ENCODE results near the gene HLA-DPB1.

Gene HLA-DPB1

DNA sequence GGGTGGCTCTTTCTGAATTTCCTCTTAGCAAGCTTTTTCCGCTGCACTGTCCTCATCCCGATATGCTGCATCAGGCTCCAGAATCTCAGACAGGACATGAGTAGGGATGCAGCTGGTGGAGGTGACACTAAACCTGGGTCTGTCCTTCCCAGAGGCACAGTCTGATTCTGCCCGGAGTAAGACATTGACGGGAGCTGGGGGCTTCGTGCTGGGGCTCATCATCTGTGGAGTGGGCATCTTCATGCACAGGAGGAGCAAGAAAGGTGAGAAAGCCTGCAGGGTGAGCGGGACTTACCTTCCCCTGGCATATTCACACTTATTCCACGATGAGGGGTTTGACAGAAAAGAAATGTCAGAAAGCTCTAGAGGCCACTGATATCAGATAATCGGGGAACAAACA is 9.8 kb downstream of the HLA-DPB1 start:
- DNase-seq (ENCODE audit: low read depth, low spot score), result no peak
- TF ChIP-seq CTCF (IDR thresholded peaks at IDR 0.05; ENCODE audit: low read depth, low read length), result no peak
- in situ Hi-C loops (cut with HindIII; ENCODE audit: low sequenced_read_pairs), result no loop called here
- H3K4me3 ChIP-seq (ENCODE audit: low read depth, low read length), result no peak overlapping the region

DNA sequence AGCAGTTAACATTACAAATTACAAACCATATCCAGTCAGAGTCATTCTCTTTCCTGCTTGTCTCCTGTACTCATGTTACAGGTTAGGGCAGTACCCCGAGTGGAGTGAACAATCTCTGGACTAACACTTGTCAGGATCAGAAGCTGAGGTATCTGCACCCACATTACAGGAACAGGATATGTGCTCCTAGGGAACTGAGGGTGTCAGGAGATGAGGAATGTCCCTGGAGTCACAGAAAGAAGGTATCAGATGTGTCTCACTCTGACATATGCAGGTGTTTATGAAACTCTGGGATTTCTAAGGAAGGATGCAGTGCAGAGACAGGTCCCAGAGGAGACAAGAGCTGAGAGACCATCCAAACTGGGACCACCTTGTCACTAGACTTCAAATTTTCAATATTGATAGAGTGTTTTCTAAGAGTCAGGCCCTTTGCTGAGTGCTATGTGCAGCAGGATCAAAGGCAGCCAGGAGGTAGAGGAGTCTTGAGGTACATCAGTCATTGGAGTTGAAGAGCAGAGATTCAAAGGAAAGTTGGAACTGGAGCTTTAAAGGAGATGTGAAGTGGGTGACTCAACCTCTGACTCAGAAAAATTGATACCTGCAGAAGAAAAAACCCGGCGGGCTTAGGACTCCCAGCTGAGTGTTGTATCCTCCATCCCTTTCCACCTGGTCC is 12.6 kb downstream of the HLA-DPB1 start:
- no peak overlapping the region for H3K4me3 ChIP-seq (ENCODE audit: low read depth, low read length)
- TF ChIP-seq CTCF (IDR thresholded peaks at IDR 0.05; ENCODE audit: low read depth, low read length), result no peak
- DNase-seq (ENCODE audit: low read depth, low spot score), result no peak
- in situ Hi-C loops (cut with HindIII; ENCODE audit: low sequenced_read_pairs), result no loop called here

DNA sequence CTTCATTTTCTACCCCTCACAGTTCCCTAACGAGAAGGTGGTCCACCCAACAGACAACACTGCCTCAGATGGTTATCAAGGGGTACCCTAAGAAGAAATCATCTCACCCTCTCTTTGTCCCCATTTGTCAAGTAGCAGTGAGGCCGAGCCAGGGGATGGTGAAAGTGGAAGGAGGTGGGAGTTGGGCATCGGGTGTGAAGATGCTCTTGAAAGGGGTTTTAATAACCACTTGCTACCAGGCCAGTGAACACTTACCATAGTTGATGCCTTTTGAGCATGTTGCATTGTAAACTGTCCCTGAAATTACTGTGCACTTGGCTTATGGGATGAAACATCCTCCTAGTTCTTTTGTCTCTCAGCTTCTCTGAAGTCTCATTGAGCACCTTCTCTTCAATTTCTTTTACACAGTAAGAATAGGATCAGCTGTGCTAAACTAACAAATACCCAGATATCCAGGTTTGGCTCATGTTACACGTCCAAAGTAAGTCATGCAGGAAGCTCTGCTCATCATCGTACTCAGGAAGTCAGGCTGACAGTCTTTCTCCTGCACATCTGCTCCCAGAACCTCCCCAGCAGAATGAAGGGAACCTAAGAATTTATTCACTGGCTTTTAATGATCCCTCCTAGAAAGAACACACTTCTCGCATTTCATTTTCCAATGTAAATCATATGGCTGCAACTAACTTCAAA is 13.3 kb downstream of the HLA-DPB1 start:
- no peak for TF ChIP-seq CTCF (IDR thresholded peaks at IDR 0.05; ENCODE audit: low read depth, low read length)
- H3K4me3 ChIP-seq (ENCODE audit: low read depth, low read length), result no peak overlapping the region
- in situ Hi-C loops (cut with HindIII; ENCODE audit: low sequenced_read_pairs), result no loop called here
- DNase-seq (ENCODE audit: low read depth, low spot score), result no peak

DNA sequence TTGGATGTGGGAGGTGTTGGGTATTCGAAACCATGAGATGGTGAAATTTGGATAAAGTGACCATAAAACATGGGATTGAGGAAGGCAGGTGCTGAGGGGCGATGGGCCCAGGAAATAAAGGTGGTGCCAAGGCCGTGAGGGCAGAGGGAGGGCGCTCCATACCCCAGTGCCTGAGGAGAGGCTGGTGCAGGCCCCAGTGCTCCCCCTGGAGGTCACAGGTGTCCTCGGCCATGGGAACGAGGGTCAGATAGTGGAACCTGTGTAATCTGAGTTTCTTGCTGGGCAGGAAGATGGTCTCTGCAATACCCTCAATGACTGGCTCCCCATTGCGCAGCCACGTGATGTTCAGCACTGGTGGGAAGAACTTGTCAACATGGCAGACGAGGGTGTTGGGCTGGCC is 16.2 kb downstream of the HLA-DPB1 start:
- TF ChIP-seq CTCF (IDR thresholded peaks at IDR 0.05; ENCODE audit: low read depth, low read length), result peak; percentile 35
- DNase-seq (ENCODE audit: low read depth, low spot score), result no peak
- in situ Hi-C loops (cut with HindIII; ENCODE audit: low sequenced_read_pairs), result no loop called here
- no peak overlapping the region for H3K4me3 ChIP-seq (ENCODE audit: low read depth, low read length)

DNA sequence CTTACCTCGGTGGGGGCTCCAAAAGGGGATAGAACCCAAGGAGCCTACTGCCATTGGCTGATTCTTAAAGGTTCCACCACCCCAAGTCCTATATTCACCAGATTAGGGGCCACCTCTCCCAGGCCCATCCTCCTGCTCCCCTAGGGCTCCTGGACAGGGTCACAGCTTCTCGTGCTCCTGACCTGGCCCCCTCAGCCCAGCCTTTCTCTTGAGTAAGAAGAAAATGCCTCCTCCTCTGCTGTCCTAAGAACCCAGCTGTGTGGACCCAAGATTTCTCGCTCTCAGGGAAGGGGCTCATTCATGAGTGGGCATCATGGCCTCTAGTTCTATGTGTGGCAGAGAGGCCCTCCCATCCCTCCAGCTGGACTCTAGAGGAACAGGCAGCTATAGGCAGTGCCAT is 16.6 kb downstream of the HLA-DPB1 start:
- DNase-seq (ENCODE audit: low read depth, low spot score), result no peak
- in situ Hi-C loops (cut with HindIII; ENCODE audit: low sequenced_read_pairs), result no loop called here
- TF ChIP-seq CTCF (IDR thresholded peaks at IDR 0.05; ENCODE audit: low read depth, low read length), result no peak
- H3K4me3 ChIP-seq (ENCODE audit: low read depth, low read length), result no peak overlapping the region

DNA sequence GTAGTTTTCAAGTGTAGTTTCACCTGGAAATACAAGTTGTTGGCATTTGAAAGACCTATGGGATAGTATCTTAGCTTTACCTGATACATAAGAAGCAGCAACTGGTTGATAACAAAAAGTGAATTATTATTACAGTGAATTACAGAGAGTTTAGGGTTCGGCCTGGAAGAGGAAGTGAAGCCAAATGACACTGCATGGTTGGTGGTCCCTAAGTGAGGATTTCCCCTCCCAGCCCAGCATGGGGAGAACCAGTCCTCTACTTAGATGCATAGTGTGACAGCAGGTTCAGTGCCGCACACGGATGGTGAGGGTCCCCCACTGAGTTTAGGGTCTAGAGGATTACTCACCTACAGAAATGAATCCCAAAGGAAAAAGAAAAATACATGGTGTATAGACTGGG is 18.1 kb downstream of the HLA-DPB1 start:
- in situ Hi-C loops (cut with HindIII; ENCODE audit: low sequenced_read_pairs), result no loop called here
- H3K4me3 ChIP-seq (ENCODE audit: low read depth, low read length), result no peak overlapping the region
- no peak for DNase-seq (ENCODE audit: low read depth, low spot score)
- no peak for TF ChIP-seq CTCF (IDR thresholded peaks at IDR 0.05; ENCODE audit: low read depth, low read length)
